ENCODE measurements around the gene WDR93.

- TF ChIP-seq CTCF (IDR thresholded peaks at IDR 0.05) (no peak), POLR2A (IDR thresholded peaks at IDR 0.05) (no peak)
Measured at GRCh38 chr15:89783861-89784685, 93.5 kb downstream of the WDR93 start.
